Measurements from ENCODE around the gene CNNM4. TPM values are rescaled to one million over a fixed set of nuclear protein-coding genes. Genes with fewer than 3 reads are reported as not detected.

The CNNM4 gene
- total RNA-seq, 1 donor from 2014 or later: 8.3 TPM

- no peaks in the 10 kb centered on the region for H3K4me1 ChIP-seq
- DNase-seq (ENCODE audit: extremely low spot score in 2 of 2): no peak
- no peak overlapping the region for H3K4me3 ChIP-seq
- H3K36me3 ChIP-seq: peaks cover 0 to 51% of the 10 kb centered on the region in 2 donors
- H3K27ac ChIP-seq: no peak overlapping the region
- no peaks in the 10 kb centered on the region for H3K9me3 ChIP-seq
- TF ChIP-seq POLR2A (IDR thresholded peaks at IDR 0.05) (no peak), CTCF (IDR thresholded peaks at IDR 0.05) (no peak), POLR2AphosphoS5 (IDR thresholded peaks at IDR 0.05; ENCODE audit: insufficient read depth in 1 of 2, low read depth in 1 of 2) (no peak)
- intact Hi-C loops (cut with DNase I): no loop called here
- no peaks in the 10 kb centered on the region for H3K27me3 ChIP-seq
These were observed 87.6 kb downstream of the CNNM4 start for GRCh38 chr2:96848264-96848663.

- Histone ChIP-seq H3K27me3 (no peaks in the 10 kb centered on the region), H3K9me3 (no peaks in the 10 kb centered on the region), H3K27ac (no peak overlapping the region), H3K36me3 (peaks cover 0 to 62% of the 10 kb centered on the region in 2 donors), H3K4me3 (no peak overlapping the region), H3K4me1 (peaks cover 22% of the 10 kb centered on the region)
- intact Hi-C loops (cut with DNase I): loop anchor here (10.0 kb wide), 1 partner anchor 218 kb away; the partner anchor contains the start of gene KANSL3
- DNase-seq (ENCODE audit: extremely low spot score in 2 of 2): no peak
- TF ChIP-seq POLR2AphosphoS5 (IDR thresholded peaks at IDR 0.05; ENCODE audit: insufficient read depth in 1 of 2, low read depth in 1 of 2): no peak
These were observed 92.0 kb downstream of the CNNM4 start for GRCh38 chr2:96852667-96853066.

GRCh38 chr2:96853321-96853720 is 92.6 kb downstream of the CNNM4 start:
- intact Hi-C loops (cut with DNase I): loop anchor here (10.0 kb wide), 1 partner anchor 219 kb away; the partner anchor contains the start of gene KANSL3
- peaks cover 22% of the 10 kb centered on the region for H3K4me1 ChIP-seq
- H3K27me3 ChIP-seq: no peaks in the 10 kb centered on the region
- peaks cover 0 to 55% of the 10 kb centered on the region in 2 donors for H3K36me3 ChIP-seq
- H3K4me3 ChIP-seq: no peak overlapping the region
- H3K9me3 ChIP-seq: no peaks in the 10 kb centered on the region
- no peak overlapping the region for H3K27ac ChIP-seq
- DNase-seq (ENCODE audit: extremely low spot score in 2 of 2): no peak
- no peak for TF ChIP-seq POLR2A (IDR thresholded peaks at IDR 0.05)
- no peak for TF ChIP-seq POLR2AphosphoS5 (IDR thresholded peaks at IDR 0.05; ENCODE audit: insufficient read depth in 1 of 2, low read depth in 1 of 2)
- no peak for TF ChIP-seq CTCF (IDR thresholded peaks at IDR 0.05)

GRCh38 chr2:96856776-96857666 is 96.3 kb downstream of the CNNM4 start:
- DNase-seq (ENCODE audit: extremely low spot score in 2 of 2): no peak
- Histone ChIP-seq H3K27me3 (no peaks in the 10 kb centered on the region), H3K4me1 (peaks cover 49% of the 10 kb centered on the region), H3K9me3 (no peaks in the 10 kb centered on the region), H3K36me3 (peaks cover 0 to 41% of the 10 kb centered on the region in 2 donors), H3K27ac (peak overlapping the region; percentile 79), H3K4me3 (peak overlapping the region; percentile 63 to 87)
- intact Hi-C loops (cut with DNase I): loop anchor here (10.0 kb wide), 1 partner anchor 222 kb away; the partner anchor contains the start of gene KANSL3
- TF ChIP-seq POLR2A (IDR thresholded peaks at IDR 0.05) (no peak), POLR2AphosphoS5 (IDR thresholded peaks at IDR 0.05; ENCODE audit: insufficient read depth in 1 of 2, low read depth in 1 of 2) (no peak), CTCF (IDR thresholded peaks at IDR 0.05) (no peak)

GRCh38 chr2:96857667-96858372 is 97.1 kb downstream of the CNNM4 start, which contains the start of gene ANKRD39:
TSS of gene ANKRD39 (minus strand) at chr2:96858016. CDS start at chr2:96857987, 29 bp downstream.
- DNase-seq (ENCODE audit: extremely low spot score in 2 of 2): peak in 1 of 2 donors; percentile 98
- Histone ChIP-seq H3K4me3 (peak within 1 kb of the TSS; percentile 63 to 87), H3K27me3 (no peaks in the 10 kb centered on the region), H3K9me3 (no peaks in the 10 kb centered on the region), H3K36me3 (peaks cover 0 to 41% of the 10 kb centered on the region in 2 donors), H3K27ac (peak within 1 kb of the TSS; percentile 79), H3K4me1 (peaks cover 49% of the 10 kb centered on the region)
- TF ChIP-seq CTCF (IDR thresholded peaks at IDR 0.05): peak; percentile 65 to 93 (median 76)
- TF ChIP-seq POLR2AphosphoS5 (IDR thresholded peaks at IDR 0.05; ENCODE audit: insufficient read depth in 1 of 2, low read depth in 1 of 2): peak; percentile 33 to 82
- peak in 1 of 2 donors; percentile 74 for TF ChIP-seq POLR2A (IDR thresholded peaks at IDR 0.05)
- intact Hi-C loops (cut with DNase I): loop anchor here (2.0 to 10.0 kb wide), 3 partner anchors 49 to 223 kb away; partner anchors contain the start of gene KANSL3
